ENCODE measurements around the gene TNS3.
"Not testable (repeated sequence)": the region's sequence is repeated elsewhere in the genome, so short reads cannot be mapped to it uniquely, and the experiment has no call there.

The TNS3 gene

DNA sequence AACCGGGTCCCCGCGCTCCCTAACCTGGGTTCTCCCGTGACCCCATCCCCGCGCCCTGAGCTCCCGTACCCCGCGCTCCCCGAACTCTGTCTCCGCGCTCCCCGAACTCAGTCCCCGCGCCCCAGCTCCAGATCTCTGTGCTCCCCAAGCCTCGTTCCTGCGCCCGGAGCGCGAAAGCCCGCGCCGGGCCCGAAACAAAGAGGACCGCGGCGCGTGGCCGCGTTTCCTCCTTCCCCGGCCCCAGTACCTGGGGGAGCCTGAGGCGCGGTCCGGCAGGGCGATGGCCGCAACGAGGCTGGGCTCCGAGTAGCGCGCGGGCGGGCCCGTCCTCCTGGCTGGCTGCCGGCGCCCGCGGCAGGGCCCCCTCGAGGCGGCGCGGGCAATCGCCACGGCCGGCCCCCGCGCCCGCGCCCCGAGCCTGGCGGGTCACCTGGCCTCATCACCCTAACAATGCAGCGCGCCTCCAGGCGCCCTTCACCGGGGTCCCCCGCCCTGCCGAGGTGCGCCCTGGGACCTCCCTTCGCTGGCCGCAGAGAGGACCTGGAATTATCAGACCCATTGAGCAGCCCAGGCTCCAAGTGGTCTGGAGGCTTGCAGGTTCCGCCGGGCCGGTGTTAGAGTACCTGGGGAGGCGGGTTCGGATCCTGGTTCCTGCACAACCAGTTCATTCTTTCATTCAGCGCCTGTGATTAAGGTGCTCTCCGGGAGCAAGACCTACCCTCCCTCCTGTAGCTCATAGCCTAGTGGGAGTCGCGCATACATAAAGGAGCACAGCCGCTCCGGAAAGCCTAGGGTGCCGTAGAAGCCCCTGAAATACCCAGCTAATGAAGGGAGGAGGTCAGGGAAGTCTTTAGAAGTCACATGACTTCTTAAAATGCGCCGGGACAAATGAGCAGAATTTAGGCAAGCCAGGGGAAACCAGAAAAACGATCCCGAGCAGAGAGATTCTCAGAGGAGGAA is at the start of gene TNS3:
Gene TNS3, minus strand, starts transcription at position 308 of the 960 bp plus-strand sequence. CDS start 142,475 bp downstream, outside the sequence.
- no peak for DNase-seq (ENCODE audit: low read depth in 2 of 2)

DNA sequence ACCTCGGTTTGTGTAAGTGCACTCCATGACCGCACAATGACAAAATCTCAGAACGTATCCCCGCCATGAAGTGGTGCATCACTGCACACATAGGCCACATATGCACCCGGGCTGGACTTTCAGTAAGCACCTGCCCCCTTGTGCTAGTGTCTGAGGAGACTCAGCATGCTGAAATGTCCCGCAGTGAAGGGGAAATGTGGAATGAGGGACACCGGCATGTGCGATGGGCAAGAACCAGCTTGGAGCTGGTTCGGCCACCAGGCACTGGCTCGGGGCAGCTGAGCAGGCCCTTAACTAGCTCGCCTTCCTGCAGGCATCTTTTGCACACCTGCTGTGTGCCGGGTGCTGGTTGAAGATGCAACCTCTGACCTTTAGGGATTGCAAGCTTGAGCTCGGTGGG is 49.8 kb upstream of the TNS3 start:
- no peak for DNase-seq (ENCODE audit: low read depth in 2 of 2)

DNA sequence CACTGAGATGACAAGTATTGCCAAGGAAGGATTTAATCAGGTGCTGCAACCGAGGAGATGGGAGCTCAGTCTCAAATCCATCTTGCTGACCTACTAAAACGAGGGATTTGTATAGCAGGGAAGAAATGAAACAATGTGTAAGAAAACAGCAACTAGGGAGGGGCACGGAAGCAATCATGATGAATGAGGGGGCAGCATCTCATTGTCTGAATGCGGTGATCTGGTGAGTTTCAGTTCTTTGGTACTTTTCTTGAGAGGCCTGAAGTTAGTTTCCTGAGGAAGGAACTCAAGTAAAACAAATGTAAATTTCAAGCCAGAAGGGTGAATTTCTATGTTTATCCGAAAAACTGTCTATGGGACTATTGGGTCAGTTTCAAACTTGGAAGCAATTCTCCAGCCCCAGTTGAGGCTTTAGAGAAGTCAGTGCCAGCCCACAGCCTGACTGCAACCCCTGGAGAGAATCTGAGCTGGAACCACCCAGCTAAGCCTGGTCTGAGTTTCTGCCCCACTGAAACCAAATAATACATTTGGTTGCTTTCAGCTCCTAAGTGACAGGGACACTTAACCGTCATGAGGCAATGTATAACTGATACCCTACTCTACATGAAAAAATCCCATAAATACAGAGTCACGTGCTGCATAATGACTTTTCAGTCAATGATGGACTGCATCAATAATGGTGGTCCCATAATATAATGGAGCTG is 45.8 kb upstream of the TNS3 start:
- no peak for DNase-seq (ENCODE audit: low read depth in 2 of 2)

DNA sequence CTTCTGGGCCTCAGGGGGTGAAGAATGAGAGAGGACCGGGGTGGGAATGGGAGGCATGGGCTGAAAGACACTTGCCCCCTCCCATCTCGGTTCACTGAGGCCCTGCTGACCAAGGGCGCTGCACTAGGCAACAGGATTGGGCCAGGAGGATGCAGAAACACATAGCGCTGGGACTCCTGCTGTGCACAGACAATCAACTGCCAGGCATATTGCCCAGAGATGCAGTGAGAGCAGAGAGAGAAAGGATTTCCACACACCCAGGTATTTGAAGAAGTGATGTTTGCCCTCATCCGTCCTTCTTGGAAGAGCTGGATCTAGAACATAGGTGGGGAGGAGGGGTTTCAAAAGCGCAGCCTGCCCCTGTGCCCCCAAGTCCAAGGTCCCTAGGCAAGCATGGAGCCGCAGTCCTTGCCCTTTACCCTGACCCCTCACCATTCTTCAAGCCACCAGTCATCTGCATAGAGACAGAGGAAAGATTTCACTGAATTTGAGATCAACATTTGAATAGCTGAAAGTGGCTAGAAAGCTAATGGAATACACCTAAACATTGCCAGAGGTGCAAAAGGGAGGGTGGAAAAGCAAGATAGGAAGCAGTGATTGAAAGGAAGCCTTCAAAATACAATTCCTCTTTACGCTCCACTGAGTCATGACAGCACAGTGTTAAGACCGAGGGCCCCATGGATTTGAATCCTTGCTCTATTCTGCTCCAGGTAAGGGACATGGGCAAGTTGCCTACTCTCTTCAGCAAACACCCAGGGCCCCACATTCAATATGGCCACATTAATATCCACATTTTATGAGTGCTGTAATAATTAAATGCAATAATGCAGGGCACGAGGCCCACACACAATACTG is 44.2 kb upstream of the TNS3 start:
- no peak for DNase-seq (ENCODE audit: low read depth in 2 of 2)

DNA sequence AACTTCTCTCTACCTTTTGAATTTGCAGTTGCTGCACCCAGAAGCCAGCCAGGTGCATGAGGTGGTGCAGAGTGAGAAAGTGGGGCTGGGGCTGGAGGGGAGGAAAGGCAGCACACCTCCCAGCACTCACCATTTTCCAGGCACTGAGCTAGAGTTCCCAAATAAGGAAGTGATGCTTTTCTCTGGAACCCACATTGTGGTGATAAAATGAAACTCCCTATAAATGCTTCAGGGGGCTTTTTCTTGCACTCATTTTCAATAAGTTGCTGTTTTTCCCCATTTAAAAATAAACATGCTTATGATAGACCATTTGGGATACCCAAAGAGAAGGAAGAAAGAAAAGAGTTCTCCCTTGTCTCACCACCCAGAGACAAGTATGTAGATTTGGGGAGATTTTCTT is 42.8 kb upstream of the TNS3 start:
- no peak for DNase-seq (ENCODE audit: low read depth in 2 of 2)

DNA sequence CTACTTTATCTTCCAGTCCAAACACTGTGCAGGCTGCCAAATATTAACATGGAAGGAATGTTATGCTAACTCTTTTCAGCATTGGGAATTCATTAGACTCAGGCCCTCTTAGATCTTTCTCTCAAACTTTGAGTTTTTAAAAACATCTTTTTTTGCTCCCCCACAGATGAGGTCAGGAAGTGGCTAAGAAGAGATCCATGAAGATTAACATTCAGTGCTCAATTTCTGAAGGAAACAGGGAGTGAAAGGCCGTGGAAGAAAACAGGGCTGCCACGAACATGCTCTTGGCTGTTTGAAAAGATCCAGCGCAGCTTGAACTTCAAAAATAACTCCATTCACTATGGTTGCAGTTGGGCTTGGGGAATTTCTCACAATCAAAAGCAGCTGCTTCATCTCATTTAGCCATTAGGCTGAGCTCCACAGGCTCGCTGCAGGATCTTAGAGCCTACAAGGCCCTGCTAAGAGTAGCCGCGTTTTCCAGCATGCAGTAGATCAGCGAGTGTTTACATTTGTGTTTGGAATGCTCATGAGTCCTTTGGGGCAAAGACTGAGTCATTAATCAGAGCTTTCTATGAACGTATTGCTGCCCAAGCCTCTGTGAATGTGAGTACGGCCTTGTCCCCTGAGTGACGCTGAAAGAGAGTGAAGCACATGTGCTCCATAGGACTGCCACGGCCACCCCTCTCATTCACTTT is 41.2 kb upstream of the TNS3 start:
- DNase-seq (ENCODE audit: low read depth in 2 of 2): no peak

DNA sequence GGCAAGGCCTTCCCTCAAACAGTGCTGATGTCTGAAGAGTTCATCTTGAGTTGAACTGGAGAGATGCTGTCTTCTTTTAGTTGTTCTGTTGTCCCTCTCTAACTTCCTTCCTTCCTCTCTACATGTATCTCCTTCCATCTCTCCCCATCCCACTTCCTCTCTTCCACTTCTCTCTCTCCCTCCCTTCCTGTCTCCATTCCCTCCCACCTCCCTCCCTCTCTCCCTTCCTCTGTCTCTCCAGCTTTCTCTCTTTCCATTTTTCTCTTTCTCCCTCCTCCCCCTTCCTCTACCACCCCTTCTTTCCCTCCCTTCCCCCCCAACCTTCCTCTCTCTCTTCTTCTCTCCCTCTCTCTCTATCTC is 40.7 kb upstream of the TNS3 start:
- no peak for DNase-seq (ENCODE audit: low read depth in 2 of 2)

DNA sequence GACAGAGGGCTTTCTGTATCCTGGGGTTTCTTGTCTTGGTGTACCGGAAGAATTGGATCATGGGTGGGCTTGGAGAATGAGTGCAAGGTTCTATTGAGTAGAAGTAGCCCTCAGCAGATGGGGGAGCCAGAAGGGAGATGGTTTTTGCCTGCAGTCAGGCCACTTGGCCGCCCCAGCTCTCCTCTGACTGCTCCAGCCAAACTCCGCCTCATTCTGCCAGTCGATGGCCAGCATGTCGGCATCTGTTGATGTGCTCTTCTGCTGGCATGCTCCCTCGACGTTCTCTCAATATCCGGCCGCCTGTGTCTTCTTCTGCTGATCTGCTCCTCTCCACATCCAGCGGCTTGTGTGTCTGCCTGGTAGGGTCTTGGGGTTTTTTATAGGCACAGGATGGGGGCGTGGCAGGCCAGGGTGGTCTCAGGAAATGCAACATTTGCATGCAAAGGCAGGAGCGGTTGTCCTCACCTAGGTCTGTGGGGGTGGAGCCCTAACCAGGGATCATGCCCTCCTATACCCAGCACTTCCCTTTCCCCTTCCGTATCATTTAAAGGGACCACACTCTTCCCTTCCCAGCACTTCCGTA is 40.2 kb upstream of the TNS3 start:
- DNase-seq (ENCODE audit: low read depth in 2 of 2): no peak

DNA sequence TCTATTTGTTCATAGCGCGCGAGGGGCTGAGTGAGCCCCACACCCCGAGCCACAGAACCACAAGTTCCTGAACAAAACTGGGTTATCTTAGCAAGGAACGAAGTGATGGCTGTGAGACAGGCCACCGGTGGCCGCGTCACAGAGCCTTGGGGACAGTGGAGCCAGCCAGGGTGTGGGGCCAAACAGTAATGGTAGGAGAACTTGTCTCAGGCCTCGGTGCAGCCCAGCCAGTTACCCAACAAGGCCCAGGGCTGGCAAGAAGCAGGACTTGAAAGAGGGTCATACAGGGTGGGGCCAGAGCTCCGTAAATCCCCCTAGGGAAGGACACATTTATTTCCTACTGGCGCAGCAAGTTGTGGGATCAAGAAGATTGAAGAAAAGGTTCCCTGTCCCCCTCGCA is 39.4 kb upstream of the TNS3 start:
- no peak for DNase-seq (ENCODE audit: low read depth in 2 of 2)

DNA sequence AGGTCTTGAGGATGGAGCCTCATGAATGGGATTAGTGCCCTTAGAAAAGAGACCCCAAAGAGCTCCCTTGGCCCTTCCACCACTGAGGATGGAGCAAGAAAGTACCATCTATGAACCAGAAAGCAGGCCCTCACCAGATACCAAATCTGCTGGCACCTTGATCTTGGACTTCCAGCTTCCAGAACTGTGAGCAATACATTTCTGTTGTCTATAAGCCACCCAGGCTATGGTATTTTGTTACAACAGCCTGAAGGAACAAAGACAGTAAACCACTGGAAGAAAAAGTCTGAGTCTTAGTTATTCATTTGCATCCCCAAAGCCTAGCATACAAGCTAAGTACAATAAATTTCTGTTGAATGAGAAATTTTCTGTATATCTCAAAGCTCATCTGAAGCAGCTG is 37.9 kb upstream of the TNS3 start:
- no peak for DNase-seq (ENCODE audit: low read depth in 2 of 2)

DNA sequence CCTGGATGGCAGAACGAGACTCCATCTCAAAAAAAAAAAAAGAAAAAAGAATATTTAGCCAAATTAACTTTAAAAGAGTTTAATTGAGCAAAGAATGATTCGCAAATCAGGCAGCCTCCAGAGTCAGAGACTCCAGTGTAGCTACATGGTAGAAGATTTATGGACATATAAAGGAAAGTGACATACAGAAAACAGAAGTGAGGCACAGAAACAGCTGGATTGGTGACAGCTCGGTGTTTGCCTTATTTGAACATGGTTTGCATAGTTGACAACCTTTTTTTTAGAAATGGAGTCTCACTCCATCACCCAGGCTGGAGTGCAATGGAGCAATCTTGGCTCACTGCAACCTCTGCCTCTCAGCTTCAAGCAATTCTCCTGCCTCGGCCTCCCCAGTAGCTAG is 35.2 kb upstream of the TNS3 start:
- DNase-seq (ENCODE audit: low read depth in 2 of 2): no peak

DNA sequence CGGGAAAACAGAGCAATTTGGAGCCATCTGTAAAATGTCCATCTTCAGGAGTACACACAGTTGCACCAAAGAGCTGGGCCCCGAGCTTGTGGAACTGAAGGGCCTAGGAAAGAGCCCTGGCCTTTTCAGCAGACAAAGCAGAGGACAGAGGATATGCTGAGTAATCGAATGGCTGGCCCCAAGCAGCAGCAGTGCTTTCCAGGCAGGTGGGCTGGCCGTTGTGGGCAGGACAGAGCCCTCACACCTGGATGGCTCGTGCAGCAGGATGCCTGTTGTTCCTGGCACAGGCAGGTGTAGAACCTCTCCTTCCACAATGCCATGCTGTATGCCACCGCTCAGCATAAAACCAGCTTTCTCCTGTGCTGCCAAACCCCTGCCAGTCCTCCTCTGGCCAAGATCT is 32.5 kb upstream of the TNS3 start:
- DNase-seq (ENCODE audit: low read depth in 2 of 2): no peak

DNA sequence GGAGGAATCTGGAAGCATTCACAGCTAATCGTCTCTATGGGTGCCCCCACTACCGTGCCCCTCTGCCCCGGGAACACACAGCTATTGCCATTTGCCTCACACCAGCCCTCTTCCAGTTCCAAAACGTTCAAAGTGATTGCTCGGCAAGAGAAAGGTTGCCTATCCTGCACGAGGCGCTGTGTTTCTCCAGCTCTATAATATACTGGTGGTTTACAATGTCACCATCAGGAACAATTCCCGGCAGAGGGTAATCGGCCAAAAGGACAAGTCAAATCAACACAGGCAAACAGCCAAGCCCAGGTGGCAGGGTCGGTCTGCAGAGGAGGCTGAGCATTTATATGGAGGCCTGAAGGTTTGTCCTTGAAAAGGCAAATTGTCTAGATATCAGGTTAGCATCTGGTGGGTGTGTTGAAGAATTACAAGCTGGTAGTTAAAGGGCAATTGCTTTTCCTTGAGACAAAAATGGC is 29.2 kb upstream of the TNS3 start:
- no peak for DNase-seq (ENCODE audit: low read depth in 2 of 2)

DNA sequence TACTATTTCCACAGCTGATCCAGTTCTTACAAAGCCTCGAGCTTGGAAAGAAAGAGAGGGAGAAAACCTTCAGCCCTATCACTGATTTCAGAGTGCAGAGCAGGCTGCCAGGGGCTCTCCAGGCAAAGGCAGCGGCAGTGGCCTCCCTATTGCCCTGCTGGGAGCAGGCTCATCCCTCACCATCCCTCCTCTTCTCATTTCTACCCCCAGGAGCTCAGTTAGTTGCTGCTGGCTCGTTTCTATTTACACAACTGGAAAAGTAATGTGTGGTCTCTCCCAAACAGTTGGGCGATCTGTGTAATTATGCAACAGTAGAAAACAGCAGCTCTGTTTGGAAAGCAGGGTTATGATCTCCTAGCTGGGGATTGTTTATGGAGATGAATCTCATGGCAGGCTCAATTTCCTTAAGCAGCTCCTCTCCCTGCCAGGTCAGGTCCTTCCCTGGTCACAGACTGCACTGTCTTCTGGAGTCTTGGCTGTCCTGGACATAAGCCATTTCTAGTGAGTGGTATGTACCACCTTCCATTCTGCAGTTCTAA is 28.7 kb upstream of the TNS3 start:
- no peak for DNase-seq (ENCODE audit: low read depth in 2 of 2)

DNA sequence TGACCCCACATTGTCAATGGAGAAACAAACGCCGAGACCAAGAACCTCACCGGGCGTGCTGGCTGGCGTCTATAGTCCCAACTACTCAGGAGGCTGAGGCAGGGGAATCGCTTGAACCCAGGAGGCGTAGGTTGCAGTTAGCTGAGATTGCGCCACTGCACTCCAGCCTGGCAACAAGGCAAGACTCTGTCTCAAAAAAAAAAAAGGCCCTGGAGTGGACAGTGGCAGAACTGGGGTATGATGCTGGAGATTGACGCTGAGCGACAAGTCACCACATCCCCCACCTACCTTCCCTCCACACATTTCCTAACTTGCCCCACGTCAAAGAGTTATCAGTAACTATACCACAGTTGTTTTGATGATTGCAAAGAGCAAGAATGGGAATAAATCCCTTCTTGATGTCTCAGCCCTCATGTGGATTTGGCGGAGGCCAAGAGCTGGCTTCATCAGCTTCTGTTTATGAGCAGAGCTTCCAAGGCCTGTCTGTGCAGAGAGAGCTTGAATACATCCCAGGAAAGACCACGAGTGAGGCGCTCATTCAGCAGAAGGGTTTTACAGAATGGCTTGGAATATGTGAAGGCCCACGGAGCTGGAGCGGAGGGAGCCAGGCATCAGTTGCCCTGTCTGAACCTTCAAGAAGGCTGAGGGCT is 28.0 kb upstream of the TNS3 start:
- DNase-seq (ENCODE audit: low read depth in 2 of 2): no peak

DNA sequence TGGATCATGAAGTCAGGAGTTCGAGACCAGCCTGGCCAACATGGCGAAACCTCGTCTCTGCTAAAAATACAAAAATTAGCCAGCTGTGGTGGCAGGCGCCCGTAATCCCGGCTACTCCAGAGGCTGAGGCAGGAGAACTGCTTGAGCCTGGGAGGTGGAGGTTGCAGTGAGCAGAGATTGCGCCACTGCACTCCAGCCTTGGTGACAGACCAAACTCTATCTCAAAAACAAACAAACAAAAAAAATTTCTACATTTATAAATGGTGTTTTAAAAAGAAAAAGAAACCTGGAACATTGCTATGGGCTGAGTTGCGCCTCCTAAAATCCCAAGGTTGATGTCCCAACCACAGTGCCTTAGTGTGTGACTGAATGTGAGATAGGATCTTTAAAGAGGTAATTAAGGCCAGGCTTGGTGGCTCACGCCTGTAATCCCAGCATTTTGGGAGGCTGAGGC is 24.7 kb upstream of the TNS3 start:
- DNase-seq (ENCODE audit: low read depth in 2 of 2): not testable (repeated sequence)

DNA sequence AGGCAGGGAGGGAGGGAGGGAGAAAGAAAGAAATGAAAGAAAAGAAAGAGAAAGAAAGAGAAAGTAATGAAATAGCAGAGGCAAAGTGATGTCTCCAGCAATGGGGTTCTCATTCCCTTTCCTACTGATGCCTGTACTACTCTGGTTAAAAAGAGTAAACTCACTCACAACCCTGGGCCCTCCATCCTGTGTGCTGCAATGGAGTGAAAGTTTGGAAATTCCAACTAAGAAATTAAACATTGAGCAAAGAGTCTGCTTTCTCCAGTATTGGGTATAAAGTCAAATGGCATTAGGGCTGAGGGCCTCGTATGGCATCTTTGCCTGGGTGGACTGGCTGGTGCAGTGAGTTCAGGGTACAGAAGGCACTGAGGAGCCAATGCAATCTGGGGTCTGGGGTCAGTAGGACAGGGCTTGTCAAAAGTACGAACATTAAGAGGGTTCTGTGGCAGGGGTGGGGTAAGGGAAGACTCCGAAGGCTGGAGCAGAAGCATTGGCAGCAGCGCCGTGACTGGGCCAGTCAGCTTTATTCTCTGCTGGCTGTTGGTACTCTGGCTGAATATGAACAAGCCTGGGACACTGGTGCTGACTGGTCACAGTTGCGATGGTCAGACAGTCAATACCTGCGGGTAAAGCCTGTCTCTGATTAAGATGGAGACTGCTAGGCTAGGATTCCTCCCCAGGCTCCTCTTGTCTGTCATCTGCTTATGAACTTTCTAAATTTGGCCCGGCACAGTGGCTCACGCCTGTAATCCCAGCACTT is 24.1 kb upstream of the TNS3 start:
- no peak for DNase-seq (ENCODE audit: low read depth in 2 of 2)

DNA sequence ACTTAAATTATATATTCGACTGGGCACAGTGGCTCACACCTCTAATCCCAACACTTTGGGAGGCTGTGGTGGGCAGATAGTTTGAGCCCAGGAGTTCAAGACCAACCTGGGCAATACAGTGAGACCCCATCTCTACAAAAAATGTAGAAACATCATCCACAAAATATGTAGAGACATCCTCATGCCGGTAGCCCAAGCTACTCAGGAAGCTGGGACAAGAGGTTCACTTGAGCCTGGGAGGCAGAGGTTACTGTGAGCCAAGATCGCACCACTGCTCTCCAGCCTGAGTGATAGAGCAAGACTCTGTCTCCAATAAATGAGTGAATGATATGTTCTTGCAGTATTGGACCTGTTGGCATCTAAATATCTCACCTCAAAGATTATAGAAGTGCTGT is 22.6 kb upstream of the TNS3 start:
- no peak for DNase-seq (ENCODE audit: low read depth in 2 of 2)

DNA sequence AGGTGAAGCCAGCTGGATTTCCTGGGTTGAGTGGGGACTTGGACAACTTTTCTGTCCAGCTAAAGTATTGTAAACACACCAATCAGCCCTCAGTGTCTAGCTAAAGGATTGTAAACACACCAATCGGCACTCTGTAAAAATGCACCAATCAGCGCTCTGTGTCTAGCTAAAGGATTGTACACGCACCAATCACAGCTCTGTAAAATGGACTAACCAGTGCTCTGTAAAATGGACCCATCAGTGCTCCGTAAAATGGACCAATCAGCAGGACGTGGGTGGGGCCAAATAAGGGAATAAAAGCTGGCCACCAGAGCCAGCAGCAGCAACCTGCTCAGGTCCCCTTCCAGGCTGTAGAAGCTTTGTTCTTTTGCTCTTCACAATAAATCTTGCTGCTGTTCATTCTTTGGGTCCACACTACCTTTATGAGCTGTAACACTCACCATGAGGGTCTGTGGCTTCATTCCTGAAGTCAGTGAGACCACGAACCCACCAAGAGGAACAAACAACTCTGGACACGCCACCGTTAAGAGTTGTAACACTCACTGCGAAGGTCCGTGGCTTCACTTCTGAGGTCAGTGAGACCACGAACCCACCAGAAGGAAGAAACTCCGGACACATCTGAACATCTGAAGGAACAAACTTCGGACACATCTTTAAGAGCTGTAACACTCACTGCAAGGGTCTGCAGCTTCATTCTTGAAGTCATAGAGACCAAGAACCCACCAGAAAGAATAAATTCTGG is 21.8 kb upstream of the TNS3 start:
- not testable (repeated sequence) for DNase-seq (ENCODE audit: low read depth in 2 of 2)

Measured in stimulated activated CD4-positive, alpha-beta T cell treated with anti-CD3 and anti-CD28 coated beads, Interleukin-1b, Interleukin-23, amount 100 ng/mL, for 4 hours (primary cell).